HG02973 (cell line): ENCODE data around the gene BMP2K.
A peak's percentile ranks its signal among the peaks of the same experiment; 100 is the strongest.

Experiments used
- ATAC-seq: cut with Tn5 transposase; IDR thresholded peaks from one replicate; pipeline ENCODE4 v1.9.1; 2021; ENCODE audit warnings: moderate library complexity; ENCODE audit not compliant: unreplicated experiment

BMP2K gene

DNA sequence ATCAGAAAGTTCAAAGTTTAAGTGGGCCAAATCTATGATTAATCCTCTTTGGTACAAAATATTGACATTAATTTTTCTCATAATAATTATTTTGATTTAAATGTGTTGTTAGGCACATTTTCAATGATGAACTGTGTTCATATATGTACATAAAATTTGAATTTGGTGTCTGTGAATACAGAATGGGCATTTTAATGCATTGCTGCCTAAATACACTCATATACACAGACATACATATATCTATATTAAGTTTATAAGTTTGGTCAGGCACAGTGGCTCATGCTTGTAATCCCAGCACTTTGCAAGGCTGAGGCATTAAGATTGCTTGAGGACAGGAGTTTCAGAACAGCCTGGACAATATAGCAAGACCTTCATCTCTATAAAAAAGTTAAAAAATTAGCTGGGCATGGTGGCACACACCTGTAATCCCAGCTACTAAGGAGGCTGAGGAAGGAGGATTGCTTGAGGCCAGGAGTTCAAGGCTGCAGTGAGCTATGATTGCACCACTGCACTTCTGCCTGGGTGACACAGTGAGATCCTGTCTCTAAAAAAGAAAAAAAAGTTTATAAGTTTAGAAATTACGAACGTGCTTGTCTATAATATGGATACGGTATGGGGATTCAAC, 12.3 kb upstream of the BMP2K start:
- ATAC-seq, result no peak

DNA sequence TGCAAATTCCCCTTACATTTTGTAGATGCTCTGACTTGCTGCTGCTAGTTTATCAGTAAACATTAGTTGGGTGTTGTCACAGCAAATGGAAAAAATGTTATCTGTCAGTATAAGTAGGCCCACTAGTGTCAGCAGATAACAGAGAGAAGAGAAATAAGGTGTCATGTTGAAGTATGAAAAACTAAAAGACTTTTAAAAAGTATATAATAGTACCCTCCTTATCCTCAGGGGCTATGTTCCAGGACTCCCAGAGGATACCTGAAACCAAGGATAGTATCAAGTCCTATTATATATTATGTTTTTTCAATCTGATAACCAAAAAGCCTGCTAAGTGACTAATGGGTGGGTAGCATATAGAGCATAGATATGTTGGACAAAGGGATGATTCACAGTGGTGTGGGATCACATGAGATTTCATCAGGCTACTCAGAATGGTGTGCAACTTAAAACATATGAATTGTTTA, 11.6 kb upstream of the BMP2K start:
- ATAC-seq, result no peak

DNA sequence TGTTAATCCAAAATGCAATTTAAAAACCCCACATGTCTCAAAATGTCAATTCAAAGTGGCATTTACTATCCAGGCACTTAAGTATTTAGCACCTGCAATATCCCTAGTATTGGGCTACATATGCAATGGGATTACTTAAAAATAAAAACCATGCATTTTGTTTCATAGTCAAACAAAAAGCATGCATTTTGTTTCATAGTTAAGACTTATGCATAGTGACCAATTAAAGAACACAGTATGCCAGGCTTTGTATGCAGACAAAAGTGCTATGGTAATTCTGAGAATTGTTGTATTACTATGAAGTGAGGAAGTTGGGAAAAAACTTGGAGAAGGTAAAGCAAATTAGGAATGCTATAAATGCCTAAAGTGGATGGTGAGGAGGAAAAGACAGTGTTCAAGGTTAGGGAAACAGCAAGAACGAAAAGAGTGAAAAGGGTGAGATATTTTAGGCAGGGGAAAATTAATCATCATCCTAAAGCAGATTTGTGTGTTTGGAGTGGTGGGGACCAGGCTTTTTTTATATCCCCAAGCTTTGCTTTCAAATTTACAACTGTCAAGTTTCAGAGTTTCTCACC, 10.6 kb upstream of the BMP2K start:
- ATAC-seq, result no peak

DNA sequence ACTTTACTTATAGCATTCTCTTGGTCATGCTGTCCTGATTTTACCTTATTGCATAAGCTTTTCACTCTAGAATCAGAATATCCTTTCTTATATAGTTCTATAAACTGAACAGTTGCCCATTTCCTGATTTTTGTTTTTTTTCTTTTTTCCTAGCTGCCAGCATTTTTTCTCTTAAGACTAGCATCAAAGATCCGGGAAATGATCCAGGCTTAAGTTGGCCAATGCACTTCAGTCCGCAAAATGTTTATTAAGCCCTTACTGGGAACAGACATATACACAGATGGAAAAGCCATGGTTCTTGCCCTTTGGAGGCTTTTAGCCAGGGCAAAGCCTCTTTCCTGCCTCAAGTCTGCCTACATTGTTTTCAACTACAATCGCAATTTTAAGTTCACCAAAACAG, 10.1 kb upstream of the BMP2K start:
- no peak for ATAC-seq

DNA sequence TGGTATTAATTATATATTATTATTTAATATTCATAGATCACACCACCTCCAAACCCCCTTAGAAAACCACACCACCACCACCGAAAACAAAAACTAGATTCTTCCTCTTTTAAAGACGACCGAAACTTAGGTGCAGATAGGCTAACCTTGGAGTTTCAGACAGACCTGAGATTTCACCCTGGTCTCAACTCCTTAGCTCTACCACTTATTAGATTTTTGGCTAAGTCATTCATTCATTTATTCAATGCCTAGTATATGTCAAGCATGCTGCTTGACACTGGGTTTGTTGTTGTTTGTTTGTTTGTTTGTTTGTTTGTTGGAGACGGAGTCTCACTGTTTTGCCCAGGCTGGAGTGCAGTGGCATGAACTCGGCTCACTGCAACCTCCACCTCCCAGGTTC, 9.5 kb upstream of the BMP2K start:
- ATAC-seq, result peak; percentile 89

DNA sequence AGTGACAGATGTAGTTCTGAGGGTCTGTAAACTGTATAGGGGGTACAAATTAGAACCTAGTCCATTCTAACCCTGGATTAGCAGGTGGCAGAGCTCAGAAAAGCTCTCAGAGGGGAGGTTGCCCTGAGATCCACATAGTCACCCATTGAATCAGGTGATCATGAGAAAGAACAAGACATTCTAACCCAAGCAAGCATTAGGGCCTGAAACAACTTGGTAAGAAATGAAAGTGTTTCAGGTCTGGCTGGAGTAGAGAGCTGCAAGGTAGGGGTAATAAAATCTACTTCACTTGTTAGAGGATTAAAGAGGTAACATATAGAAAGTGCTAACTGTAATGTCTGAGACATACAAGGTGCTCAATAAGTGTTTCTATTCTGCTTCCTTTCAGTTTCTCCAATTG, 8.8 kb upstream of the BMP2K start:
- peak; percentile 60 for ATAC-seq

DNA sequence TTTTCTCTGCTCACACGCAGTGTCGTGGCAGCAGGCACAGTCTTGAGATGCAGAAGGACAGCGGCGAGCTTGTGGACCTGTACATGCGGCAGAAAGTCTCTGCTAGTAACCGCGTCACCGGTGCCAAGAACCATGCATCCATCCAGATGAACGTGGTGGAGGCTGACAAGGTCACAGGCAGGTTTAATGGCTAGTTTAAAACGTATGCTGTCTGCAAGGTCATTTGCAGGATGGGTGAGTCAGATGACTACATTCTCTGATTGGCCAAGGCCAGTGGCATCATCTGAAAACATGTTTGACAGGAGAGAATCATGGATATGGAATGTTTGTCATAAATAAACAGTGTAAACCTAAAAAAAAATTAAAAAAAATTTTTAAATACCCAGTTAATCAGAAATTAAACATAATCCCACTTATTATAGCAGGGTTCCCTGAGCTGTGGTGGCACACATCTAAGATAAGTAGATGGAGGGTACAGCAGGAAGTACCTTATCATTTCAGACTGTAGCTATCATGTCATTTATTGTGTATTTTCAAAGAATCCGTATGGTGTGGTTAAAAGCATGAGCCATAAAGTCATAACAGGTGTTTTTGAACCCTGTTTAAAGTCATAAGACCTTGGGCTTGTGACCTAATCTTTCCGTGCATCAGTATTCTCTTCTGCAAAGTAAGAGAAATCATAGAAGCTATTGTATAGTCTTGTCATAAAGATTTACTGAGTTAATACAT, 7.5 kb upstream of the BMP2K start:
- no peak for ATAC-seq

DNA sequence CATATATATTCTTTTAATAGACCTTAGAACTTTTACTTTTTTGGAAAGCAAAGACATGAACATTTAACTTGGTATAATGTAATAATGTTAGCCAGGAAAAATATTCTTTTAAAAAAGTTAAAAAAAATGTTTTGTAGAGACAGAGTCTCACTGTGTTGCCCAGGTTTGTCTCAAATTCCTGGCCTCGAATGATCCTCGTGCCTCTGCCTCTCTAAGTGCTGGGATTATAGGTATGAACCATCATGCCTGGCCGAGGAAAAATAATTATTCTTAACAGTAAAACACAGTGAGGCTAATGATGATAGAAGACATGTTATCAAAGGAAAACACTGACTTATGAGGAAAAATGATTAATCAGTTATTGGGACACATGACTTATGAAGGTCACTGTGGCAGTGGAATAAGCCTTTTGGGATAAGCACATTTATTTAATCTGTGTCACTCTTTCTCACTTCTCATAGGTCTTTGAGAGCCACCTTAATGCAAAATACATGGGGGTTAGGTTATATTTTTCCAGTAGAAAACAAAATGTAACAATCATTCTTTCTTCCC, 6.0 kb upstream of the BMP2K start:
- ATAC-seq, result no peak

DNA sequence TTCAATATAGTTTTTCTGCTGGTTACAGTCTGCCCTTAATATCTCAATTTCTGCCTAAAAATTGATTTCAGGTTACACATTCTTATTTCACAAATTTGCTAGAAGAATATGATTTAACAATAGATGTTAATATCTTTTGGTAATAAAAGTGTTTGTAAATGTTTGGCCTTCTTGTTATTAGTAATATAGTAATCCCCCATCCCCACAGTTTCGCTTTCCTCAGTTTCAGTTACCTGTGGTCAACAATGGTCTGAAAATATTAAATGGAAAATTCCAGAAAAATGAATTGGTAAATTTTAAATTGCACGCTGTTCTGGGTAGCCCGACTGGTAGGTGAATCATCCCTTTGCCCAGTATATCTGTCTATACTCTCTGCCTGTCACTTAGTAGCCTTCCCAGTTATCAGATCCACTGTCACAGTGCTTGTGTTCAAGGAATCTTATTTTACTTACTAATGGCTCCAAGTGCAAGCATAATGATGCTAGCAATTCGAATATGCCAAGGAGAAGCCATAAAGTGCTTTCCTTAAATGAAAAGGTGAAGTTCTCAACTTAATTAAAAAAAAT, 3.5 kb upstream of the BMP2K start:
- no peak for ATAC-seq

DNA sequence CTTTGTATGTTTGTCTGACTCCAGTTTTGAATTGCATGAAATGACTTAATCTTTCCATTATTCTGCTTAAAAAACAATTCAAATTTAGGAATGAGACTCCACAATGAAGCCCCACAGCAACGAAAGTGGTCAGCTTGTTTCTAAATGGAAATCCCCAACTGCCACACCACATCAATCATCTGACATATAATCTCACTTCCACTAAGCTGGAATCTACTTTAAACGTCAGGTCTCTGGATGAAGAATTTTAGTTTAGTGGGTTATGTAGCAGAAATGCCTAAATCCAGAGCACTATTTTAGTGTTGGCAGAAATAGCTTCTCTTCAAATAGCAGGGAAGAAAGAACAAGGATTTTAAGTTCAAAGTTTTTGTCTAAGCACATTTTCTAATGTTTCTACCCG, 1.7 kb upstream of the BMP2K start:
- no peak for ATAC-seq

DNA sequence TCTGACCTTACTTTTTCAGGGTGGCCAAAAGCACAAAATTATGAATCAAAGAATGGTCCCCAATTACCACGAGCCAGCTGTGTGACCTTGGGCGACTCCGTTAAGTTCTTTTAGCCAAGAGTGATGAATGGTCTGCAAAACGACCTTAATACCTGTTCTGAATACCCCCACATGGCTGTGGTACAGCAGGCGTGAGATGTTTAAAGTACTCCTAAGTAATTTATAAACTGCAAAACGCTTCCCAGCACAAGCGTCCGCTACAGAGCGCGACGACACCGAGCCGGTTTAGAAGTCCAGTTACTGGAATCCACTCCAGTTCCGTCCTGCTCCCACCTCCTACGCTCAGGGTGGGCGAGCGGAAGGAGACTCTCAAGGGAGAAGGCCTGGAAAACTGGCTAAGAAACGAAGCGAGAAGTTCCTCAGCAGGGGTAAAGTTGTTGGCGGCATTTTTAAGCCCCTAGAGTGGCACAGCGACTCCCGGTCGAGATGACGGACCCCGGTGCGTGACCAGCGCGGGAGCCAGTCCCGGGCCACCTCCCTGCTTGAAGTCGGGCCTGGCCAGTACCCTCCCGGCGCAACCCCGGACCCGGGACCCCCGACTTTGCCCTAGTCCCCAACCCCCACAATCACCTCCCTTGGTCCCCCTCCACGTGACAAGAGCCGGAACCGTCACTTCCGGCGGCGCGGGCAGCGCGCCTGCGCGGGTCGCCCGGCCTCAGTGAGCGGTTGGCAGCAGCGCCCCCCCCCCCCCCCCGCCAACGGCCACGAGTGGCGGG, 659 bp upstream of the BMP2K start:
- ATAC-seq, result peak; percentile 44

DNA sequence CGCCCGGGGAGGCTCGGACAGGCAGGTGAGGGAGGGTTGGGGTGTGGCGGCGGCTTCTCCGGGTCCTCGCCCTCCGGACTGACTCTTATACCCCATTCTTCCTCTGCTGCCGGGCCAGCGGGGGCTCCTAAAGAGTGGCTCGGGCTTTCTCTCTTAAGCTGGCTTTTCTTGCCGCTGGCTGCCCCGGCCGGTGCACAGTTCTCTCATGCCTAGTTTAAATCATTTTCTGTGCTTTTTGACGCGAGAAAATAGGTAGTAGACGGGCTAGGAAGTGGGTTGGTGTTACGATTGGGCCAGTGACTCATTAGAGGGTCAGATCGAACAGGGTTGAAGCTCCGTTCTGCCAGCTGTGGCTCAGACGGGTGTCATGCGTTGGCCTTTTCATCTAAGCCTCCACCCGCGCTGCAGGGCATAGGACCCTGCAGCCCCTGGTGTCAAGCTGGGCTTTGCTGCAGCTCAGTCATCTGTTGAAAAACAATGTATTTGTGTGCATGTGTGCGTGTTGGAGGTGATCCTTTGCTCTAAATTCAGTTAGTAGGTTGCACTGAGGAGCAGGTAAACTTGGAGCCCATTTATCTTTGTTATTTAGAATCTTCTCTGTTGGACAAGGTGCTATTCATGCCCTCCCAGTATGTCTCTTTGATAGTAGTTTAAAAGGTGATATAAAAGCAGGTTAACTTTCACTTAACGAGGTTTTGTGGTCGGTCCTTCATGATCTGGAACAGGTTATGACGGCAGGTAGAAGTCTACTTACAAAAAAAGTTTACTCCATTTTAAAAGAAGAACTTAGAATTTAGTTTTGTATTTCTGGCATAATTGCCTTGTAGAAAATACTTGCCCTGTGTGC, 802 bp downstream of the BMP2K start:
- peak; percentile 25 for ATAC-seq

DNA sequence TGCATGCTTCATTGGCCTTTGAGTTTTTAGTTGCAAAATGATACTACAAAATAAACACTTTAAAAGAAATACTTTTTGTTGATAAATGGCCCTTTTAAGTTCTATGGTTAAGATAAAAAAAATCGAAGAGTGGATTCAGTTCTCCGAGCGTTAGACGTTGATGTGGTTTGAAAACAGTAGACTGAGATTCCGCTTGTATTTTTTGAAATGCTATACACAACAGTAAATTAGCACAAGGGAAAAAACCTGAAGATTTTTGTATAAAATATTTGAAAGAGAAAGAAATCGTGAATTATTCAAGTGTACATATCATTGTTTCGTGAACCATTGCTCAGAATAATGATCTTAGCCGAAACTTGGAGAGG, 1.4 kb downstream of the BMP2K start:
- ATAC-seq, result no peak

DNA sequence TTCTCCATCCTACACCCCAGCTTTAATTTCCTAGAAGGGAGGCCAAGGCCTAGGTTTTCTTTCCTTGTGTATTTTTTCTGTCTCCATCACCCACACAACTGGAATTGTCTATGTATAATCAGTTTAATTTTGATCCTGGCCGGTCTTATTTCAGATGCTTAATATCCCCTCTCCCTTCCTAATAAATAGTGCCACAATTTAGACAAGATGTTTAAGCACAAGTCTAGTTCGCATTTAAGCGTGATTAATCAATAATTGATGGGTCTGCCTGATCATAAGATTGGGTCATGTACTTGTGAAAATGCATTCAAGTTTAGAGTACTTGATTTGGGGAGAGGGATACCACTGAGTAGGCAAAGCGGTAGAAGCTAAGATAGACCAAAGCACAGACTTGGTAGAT, 2.4 kb downstream of the BMP2K start:
- ATAC-seq, result no peak

DNA sequence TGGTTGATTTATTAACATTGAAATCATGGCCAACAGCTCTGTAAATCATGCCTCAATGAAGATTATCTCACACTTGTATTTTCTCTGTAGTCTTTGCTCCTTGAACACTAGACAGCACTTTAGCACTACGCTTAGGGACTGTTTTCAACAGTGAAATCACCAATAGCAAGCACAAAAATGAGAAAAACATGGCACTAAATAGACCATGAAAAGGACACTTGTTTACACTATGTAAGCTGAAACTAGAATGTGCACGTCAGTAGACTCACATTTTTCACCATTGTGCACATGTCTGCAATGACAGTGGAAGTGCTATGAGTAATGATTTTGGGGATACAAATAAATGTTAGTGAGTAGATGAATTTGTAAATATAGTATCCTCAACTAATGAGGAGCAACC, 3.1 kb downstream of the BMP2K start:
- ATAC-seq, result peak; percentile 27

DNA sequence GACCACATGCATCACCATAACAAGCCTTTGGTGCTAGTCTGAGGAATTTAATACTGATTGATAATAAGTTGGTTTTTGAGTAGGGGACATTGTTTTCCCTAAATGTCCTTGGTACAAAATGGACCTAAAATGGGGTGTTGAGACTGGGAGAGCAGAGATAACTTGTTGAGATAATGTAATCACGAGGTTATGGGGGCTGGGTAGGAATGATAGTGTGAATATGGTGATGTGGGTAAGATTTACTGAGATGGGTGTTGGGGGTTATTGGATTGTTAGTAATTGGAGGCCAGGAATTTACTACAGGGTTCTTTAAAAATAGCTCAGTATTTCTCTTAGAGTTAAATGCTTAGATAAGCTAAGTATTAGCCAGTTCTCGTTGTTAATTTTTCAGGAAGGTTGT, 3.9 kb downstream of the BMP2K start:
- no peak for ATAC-seq

DNA sequence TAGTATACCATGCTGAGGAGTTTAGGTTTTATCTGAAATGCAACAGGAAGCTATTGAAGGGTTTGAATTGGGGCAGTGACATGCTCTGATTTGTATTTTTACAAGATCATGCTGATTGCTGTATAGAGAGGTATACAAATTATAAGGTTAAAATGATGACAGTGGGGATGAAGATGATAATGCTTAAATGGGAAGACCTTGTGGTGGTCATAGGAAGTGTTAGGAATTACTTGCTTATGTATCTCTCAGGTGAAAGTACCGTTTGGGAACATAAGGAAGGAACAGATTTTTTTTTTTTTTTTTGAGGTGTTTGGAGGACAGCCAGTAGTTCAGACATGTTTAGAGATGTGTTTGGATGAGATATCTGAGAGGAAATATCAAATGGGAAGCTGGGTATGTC, 5.0 kb downstream of the BMP2K start:
- no peak for ATAC-seq

DNA sequence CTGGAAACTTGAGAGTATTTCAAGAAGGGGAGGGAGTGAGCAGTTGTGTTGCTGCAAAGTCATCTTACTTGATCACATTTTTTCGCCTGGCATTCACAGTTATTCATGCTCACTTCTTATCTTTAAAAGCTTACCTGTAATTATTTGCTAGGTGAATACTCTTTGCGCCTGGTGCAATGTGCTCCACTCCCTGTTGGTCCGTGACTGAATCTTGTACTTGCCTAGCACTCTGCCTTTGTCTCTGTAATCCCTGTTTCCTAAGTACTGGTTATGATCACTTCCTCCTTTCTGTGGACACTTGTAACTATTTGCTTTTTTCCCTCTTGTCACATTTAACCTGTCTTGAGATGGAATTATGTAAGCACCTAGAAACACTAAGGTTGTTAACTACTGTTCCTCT, 5.8 kb downstream of the BMP2K start:
- ATAC-seq, result no peak

DNA sequence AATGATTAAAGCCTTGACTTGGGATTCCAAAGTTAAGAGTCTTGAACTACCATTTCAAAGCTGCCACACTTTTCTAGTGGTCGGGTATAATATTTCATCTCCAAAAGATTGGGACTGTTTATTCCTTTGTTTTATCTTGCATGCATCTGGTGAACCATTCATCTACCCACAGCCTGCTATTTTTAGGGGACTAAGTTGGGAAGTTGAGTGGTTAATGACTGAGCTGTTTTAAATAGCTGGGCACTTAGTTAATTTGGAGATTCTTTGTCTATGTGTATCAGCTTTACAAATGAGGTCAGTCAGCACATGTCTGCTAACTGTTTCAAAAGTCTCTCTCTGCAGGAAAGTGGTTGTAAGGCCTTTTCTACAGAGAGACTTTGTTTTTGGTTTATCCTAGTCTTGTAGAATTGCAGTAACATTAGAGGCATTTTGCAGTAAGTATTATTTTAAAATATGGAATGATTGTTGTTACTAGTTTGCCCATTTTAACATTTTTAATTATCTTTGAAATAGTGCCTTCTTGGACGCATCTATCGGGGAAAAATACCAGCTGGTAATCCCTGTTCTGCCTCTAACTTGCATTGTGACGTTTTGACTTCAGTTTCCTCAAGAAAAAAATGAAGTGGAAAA, 8.2 kb downstream of the BMP2K start:
- no peak for ATAC-seq
